DOHH2 (cell line): Measurements from ENCODE around the gene METTL14.

ENCODE experiments used
- H3F3A ChIP-seq: fragments of 200-600 bp; sonication (generic), shearing (Covaris generic); 2 replicates; pipeline ENCODE4 v1.6.0; 2016; ENCODE audit warnings: antibody characterized with exemption, mild to moderate bottlenecking; ENCODE audit not compliant: control insufficient read depth, insufficient read depth
- H3K27ac ChIP-seq: fragments of 200-600 bp; sonication (generic); 2 replicates; pipeline ENCODE4 v1.5.1; 2014; ENCODE audit warnings: low read depth, mild to moderate bottlenecking, low read length, moderate library complexity
- H3K27me3 ChIP-seq: fragments of 200-600 bp; sonication (generic); 2 replicates; pipeline ENCODE4 v1.6.1; 2014; ENCODE audit warnings: mild to moderate bottlenecking, low read length, mixed read lengths; ENCODE audit not compliant: control insufficient read depth
- H3K36me3 ChIP-seq: fragments of 200-600 bp; sonication (generic); 2 replicates; pipeline ENCODE4 v1.6.1; 2014; ENCODE audit warnings: mild to moderate bottlenecking, low read length, moderate library complexity, mixed read lengths; ENCODE audit not compliant: control insufficient read depth
- H3K4me1 ChIP-seq: fragments of 200-600 bp; sonication (generic); 2 replicates; pipeline ENCODE4 v1.6.1; 2014; ENCODE audit warnings: mild to moderate bottlenecking, low read length, mixed read lengths; ENCODE audit not compliant: control insufficient read depth
- H3K4me2 ChIP-seq: fragments of 200-600 bp; sonication (generic); 2 replicates; pipeline ENCODE4 v1.6.0; 2014; ENCODE audit warnings: mild to moderate bottlenecking, low read length, moderate library complexity
- H3K4me3 ChIP-seq: fragments of 200-600 bp; sonication (generic); 2 replicates; pipeline ENCODE4 v1.5.1; 2014; ENCODE audit warnings: mild to moderate bottlenecking, low read length, mixed read lengths
- H3K79me2 ChIP-seq: fragments of 200-600 bp; sonication (generic); 2 replicates; pipeline ENCODE4 v1.6.1; 2014; ENCODE audit warnings: mild to moderate bottlenecking, low read length, mixed read lengths; ENCODE audit not compliant: control insufficient read depth
- H3K9me2 ChIP-seq: fragments of 200-600 bp; sonication (generic); replicated peaks from 2 replicates; pipeline ENCODE4 v1.6.1; 2014; ENCODE audit warnings: mild to moderate bottlenecking, low read length, mixed read lengths; ENCODE audit not compliant: control insufficient read depth
- H3K9me3 ChIP-seq: fragments of 200-600 bp; sonication (generic); 2 replicates; pipeline ENCODE4 v1.6.1; 2014; ENCODE audit warnings: antibody characterized with exemption, low read length, mixed read lengths; ENCODE audit not compliant: control insufficient read depth, insufficient read depth
- H4K20me1 ChIP-seq: fragments of 200-600 bp; sonication (generic); 2 replicates; pipeline ENCODE4 v1.6.0; 2014; ENCODE audit warnings: low read depth, mild to moderate bottlenecking, antibody characterized with exemption, low read length, moderate library complexity; ENCODE audit not compliant: control insufficient read depth, insufficient read depth
- CTCF ChIP-seq: fragments of 200-600 bp; sonication (generic); IDR thresholded peaks from one replicate; pipeline ENCODE4 v1.5.1; 2014; ENCODE audit warnings: antibody characterized with exemption, mild to moderate bottlenecking, low read depth, low read length; ENCODE audit not compliant: poor library complexity, severe bottlenecking
- EZH2phosphoT487 ChIP-seq: fragments of 200-600 bp; sonication (generic); IDR thresholded peaks from 2 replicates; pipeline ENCODE4 v1.6.1; 2017; ENCODE audit warnings: borderline replicate concordance, mild to moderate bottlenecking, antibody characterized with exemption, low read length, moderate library complexity, mixed read lengths

Gene METTL14

GRCh38 chr4:118676128-118676527 lies 9.1 kb upstream of the METTL14 start:
- H3K4me2 ChIP-seq = no peak overlapping the region
- H3K4me3 ChIP-seq = no peak overlapping the region
- H3K79me2 ChIP-seq = no peaks in the 10 kb centered on the region
- peaks cover 3% of the 10 kb centered on the region; the same call in 1 of the 2 replicates for H3K27me3 ChIP-seq
- H3F3A ChIP-seq = no peaks in the 10 kb centered on the region
- peak; percentile 23 for TF ChIP-seq CTCF
- TF ChIP-seq EZH2phosphoT487 = no peak
- H3K9me3 ChIP-seq = no peaks in the 10 kb centered on the region
- no peaks in the 10 kb centered on the region for H4K20me1 ChIP-seq
- no peaks in the 10 kb centered on the region for H3K36me3 ChIP-seq
- H3K9me2 ChIP-seq = no peaks in the 10 kb centered on the region
- no peaks in the 10 kb centered on the region for H3K4me1 ChIP-seq
- no peak overlapping the region for H3K27ac ChIP-seq

GRCh38 chr4:118680808-118681207 lies 4.4 kb upstream of the METTL14 start:
- peaks cover 19% of the 10 kb centered on the region for H3K4me1 ChIP-seq
- no peak for TF ChIP-seq CTCF
- TF ChIP-seq EZH2phosphoT487 = no peak
- H3K4me3 ChIP-seq = no peak overlapping the region
- H3K27ac ChIP-seq = no peak overlapping the region
- H3K36me3 ChIP-seq = no peaks in the 10 kb centered on the region
- no peak overlapping the region for H3K4me2 ChIP-seq
- no peaks in the 10 kb centered on the region for H3K9me2 ChIP-seq
- H4K20me1 ChIP-seq = no peaks in the 10 kb centered on the region
- no peaks in the 10 kb centered on the region for H3K27me3 ChIP-seq
- H3K9me3 ChIP-seq = no peaks in the 10 kb centered on the region; the same call in 1 of the 2 replicates
- H3F3A ChIP-seq = no peaks in the 10 kb centered on the region; the same call in 1 of the 2 replicates
- H3K79me2 ChIP-seq = peaks cover 6% of the 10 kb centered on the region

GRCh38 chr4:118682928-118683327 lies 2.3 kb upstream of the METTL14 start:
- no peak overlapping the region for H3K27ac ChIP-seq
- H3K36me3 ChIP-seq = peaks cover 12% of the 10 kb centered on the region
- TF ChIP-seq EZH2phosphoT487 (no peak), CTCF (peak; percentile 70)
- H3K4me1 ChIP-seq = peaks cover 34% of the 10 kb centered on the region
- no peaks in the 10 kb centered on the region for H3K27me3 ChIP-seq
- H3K4me2 ChIP-seq = peak overlapping the region; percentile 43
- H3K79me2 ChIP-seq = peaks cover 27% of the 10 kb centered on the region
- H3K9me2 ChIP-seq = no peaks in the 10 kb centered on the region
- H3F3A ChIP-seq = no peaks in the 10 kb centered on the region; the same call in 1 of the 2 replicates
- peaks cover 12% of the 10 kb centered on the region; the same call in 1 of the 2 replicates for H4K20me1 ChIP-seq
- H3K9me3 ChIP-seq = no peaks in the 10 kb centered on the region; the same call in 1 of the 2 replicates
- peak overlapping the region; percentile 14; the same call in 1 of the 2 replicates for H3K4me3 ChIP-seq
